Activated CD4-positive, alpha-beta T cell treated with anti-CD3 and anti-CD28 coated beads, Interleukin-2, Interleukin-4, amounts not matched to agents 100 ng/mL and 50 ng/mL, durations not matched to agents 16 hours and 8 hours (primary cell): ENCODE results near the gene ADAT3.

Experiments used
- DNase-seq: peaks from one replicate; pipeline ENCODE4 v3.0.0-alpha.2; 2020; ENCODE audit warnings: low spot score

Gene ADAT3

DNA sequence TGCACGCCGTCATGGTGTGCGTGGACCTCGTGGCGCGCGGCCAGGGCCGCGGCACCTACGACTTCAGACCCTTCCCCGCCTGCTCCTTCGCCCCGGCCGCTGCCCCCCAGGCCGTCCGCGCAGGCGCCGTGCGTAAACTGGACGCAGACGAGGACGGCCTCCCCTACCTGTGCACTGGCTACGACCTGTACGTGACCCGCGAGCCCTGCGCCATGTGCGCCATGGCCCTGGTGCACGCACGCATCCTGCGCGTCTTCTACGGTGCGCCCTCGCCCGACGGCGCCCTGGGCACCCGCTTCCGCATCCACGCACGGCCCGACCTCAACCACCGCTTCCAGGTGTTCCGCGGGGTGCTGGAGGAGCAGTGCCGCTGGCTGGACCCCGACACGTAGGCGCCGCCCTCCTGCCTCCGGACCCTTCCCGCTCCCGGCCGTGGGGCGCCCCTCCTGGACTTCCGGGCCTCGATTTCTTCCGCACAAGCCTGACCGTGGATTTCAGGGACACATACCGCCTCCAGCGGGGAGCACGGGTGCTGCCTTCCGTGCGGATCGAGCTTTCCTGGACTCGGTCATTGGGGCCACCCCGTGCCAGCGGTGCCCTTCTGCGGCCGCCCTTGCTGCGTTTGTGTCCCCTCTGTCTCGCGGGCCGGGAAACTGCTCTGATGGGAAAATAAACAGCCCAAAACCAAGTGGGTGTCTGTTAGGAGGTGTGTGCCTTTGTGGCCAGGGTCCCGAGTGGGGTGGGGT, 7.7 kb downstream of the ADAT3 start:
- DNase-seq, result no peak

DNA sequence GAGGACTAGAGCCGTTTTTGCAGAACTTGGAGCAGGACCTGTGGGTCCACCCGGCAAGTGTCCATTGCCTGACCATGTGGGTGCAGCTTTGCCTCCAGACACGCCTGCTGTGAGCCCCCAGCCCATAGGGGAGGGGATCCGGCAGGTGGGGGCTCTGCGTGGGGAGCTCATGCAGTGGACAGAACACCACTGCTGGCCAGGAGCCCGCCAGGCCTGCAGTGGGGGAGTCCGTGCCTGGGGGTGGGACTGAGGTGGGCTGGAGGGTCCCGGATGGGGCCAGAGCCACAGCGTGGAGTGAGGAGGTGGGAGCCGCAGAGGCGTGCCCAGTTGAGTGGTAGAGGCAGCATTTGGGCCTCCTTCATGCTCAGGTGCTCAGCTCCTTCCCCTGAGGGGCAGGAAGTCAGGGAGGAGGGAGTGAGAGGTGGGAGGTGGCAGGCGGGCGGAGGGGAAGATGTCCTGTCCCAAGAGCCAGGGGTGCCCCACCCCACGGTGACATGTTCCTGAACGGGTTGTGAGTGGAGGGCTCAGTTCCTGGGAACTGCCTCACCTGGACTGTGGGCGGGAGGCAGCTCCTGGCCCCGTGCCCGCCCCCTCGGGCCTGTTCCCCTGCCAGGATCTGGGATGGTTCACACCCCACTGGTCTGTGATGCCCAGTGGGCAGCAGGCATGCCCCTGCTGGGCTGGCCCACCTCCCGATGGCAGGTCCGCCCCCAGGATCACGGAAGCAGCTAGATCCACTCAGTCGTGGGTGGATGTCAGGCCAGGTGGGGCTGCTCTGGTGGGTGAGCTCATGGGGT, 8.8 kb downstream of the ADAT3 start:
- no peak for DNase-seq

DNA sequence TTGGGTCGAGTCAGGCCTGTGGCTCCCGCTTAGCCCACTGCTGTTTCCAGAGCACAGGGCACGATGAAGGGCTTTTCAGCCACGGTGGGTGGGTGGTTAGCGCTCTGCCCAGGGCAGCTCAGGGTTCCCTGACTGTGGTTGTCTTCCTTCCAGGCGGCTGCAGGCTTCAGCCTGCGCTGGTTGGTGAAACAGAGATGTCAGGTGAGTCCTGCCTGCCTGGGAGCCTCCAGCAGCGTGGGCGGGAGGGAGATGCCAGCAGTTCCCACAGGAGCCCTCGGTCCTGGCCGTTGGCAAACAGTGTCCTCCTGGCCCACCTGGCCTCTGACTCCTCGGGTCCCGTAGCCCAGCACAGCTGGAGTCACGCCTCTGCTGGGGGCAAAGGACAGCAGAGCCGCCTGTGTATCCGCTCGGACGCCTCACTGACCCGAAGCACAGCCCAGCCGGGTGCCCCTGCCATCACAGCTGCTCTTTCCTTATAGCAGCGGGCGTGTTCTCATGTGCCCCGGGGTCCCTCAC, 9.7 kb downstream of the ADAT3 start:
- no peak for DNase-seq

DNA sequence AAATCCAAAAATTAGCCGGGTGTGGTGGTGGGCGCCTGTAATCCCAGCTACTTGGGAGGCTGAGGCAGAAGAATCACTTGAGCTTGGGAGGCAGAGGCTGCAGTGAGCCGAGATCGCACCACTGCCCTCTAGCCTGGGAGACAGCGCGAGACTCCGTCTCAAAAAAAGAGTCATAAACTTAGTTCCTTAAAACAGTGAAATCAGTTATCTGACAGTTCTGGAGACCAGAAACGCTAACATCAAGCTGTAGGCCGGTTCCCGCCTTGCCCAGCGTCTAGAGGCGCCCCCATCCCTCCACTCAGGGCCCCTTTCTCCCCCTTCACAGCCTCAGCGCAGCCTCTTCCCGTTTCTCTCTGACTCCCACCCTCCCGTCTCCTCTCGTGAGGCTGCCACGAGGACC, 11.9 kb downstream of the ADAT3 start:
- no peak for DNase-seq

DNA sequence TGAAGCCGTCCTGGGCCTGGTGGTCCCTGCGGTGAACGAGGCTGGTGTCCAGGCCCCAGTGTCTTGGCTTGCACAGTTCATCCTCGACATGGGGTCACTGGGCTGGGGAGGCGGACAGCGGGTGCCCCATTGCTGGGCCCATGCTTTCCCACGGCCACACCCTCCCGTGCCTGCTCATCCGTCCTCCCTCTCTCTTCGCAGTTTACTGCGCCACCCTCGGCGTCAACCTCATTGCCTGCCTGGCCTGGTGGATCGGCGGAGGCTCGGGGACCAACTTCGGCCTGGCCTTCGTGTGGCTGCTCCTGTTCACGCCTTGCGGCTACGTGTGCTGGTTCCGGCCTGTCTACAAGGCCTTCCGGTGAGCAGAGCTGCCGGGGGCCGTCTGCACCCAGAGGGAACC, 12.7 kb downstream of the ADAT3 start:
- no peak for DNase-seq

DNA sequence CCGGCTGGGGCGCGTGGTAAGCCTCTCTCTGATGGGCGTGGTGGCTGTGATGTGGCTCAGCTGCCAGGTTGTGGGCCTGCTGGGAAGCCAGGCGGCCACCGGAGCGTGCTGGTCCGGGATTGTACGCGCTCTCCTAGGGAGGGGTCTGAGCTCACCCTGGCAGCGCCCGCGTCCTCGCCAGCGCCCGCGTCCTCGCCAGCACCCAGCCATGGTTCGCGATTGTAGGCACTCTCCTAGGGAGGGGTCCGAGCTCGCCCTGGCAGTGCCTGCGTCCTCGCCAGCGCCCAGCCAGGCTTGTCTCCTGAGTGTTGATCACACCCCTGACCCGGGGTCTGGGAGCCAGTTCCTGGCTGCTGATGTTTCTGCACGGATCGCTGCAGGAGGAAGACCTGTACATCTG, 13.8 kb downstream of the ADAT3 start:
- DNase-seq, result no peak

DNA sequence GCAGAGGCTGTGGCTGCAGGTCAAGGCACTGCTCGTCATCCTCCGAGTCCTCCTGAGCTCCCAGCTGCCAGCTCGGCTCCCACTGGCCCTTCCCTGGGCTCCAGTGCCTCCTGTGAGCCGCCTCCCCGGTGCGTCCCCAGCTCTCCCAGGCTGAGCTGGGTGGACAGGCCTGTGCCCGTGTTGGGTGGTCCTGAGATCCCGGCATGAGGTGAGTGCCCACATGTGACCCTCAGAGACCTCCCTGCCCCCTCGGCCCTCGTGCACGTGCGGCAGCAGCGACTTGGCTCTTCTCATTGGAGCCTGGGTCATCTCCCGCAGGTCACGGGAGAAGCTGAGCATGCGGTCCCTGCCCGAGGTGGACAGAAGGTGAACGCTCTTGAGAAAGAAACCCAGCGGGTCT, 15.4 kb downstream of the ADAT3 start:
- no peak for DNase-seq

DNA sequence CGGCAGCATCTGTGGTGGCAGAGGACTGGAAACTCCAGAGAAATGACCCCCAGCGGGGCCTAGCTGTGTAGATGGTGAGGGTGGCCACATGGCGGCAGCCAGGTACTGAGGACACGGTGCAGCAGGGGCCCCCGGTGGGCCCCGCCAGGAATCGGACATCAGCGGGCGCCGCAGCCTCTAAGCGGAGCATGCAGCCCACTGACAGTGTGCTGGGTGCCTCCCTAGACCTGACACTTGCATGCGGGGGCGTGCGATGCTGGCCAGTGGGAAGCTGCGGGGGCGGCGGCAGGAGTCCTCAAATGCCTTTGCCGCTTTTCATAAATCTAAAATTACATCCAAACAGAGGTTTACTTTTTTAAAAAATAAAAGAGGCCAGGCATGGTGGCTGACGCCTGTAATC, 16.1 kb downstream of the ADAT3 start:
- DNase-seq, result no peak

DNA sequence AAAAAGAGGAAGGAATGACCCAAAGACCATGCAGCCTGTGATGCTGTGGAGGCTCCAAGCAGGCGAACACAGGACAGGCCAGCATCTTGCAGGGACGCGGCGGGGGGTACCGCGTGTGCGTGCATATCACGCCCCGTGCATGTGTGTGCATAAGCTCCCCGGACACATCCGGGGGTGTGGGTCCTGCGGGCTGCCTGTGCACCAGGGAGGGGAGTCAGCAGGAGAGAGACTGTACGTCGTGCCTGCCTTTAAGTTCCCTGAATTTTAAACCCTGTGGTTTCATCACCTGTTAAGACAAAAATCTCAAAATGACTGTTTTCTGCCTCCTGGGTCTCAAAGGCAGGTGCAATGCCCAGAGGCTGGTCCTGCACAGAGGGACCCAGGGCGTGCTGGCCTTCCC, 16.6 kb downstream of the ADAT3 start:
- peak; percentile 43 for DNase-seq

DNA sequence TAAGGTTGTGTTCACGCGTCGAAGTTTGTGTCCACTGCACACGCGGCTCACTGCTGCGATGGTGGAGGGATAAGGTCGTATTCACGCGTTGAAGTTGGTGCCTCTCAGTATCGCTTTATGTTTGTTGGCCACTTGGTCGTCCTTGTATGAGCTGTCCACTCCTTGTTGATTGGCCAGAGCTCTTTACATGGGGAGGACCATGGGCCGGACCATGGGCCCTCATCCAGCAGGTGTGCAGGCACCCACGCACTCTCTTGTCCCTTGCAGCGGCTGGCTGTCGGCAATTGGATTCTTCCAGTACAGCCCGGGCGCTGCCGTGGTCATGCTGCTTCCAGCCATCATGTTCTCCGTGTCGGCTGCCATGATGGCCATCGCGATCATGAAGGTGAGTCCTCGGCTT, 17.6 kb downstream of the ADAT3 start:
- DNase-seq, result no peak

DNA sequence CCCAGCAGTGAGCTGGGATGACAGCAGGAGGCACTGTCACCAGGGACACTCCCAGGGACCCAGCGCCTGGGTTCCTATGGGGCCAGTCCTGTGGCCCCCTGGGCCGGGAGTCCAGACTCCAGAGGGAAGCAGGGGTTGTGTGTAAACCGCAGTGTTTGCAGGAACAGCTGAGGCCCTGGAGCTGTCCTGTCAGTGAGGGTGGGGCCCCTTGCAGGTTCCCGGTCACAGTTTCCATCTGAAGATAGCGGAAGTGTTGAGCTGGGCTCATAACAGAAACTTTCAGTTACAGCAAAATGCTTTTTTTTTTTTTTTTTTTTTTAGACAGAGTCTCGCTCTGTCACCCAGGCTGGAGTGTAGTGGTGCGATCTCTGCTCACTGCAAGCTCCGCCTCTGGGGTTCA, 18.1 kb downstream of the ADAT3 start:
- peak; percentile 71 for DNase-seq

DNA sequence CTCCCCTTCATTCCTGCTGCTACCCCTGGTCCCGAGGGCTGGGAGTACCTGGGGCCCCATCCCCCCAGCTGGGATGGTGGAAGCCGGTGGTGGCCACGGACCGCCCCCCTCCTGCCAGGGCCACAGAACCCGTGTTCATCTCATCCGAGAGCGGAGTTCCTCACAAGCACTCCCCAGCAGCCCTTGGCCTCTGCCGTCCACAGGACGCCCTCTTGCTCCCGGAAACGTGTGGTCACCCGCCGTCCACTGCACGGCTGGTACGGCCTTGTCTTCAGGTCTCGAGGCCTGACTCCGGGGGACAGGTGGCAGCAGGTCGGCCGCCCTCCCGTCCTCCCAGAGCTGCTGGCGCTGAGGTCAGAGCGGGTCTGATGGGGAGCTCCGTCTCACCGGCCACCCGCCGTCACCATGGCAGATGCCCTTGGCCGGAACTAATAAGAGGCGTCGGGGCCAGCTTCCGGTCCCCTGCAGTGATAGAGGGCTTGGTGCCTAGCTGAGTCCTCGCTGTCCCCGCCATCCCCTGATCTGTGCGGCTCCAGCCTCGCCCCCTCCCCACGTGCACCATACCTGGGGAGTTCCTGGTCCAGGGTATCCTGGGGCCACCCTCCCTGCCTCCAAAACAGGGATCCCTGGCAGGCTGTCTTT, 19.2 kb downstream of the ADAT3 start:
- DNase-seq, result no peak

DNA sequence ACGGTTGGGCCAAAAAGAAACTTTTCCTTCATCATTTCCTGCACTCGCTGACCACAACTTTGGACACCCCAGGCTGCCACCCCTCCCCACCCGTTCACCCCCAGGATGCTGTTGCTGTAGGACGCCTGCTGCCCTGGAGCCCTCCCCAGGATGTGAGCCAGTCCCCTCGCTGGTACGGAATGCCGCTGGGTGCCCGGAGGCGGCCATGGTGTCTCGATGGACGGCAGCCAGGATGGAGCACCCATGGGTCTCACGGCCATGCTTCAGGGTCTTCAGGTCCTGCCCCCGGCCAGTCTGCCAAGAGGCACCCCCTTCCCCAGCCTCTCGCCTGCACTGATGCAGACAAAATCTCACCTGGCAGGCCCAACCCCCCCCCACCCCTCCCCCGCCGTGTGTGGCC, 20.3 kb downstream of the ADAT3 start:
- no peak for DNase-seq

DNA sequence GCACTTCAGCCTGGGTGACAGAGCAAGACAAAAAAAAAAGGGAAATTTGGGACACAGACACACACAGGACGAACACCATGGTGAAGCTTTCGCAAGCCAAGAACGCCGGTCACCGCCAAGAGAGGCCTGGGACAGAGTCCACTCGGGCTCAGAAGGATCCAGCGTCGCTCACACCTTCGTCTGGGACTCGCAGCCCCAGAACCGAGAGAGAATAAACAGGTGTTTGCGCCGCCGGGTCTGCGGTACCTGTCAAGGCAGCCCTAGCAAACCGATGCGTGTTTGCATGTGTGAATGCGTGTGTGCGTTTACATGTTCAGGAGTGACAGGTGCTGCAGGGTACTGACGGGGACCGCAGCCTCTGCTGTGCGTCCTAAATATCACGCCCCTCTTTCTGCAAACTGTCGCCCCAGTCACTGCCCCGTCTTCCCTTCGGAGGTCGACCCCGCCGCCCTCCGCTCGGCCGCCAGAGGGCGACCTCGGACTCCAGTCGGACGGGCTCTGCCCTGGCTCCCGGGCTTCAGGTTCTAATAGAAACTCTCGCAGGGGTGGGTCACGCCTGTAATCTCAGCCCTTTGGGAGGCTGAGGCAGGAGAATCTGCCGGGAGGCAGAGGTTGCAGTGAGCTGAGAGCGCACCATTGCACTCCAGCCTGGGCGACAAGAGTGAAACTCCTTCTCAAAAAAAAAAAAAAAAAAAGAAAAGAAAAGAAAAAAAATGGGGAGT, 24.0 kb downstream of the ADAT3 start:
- DNase-seq, result peak; percentile 81

DNA sequence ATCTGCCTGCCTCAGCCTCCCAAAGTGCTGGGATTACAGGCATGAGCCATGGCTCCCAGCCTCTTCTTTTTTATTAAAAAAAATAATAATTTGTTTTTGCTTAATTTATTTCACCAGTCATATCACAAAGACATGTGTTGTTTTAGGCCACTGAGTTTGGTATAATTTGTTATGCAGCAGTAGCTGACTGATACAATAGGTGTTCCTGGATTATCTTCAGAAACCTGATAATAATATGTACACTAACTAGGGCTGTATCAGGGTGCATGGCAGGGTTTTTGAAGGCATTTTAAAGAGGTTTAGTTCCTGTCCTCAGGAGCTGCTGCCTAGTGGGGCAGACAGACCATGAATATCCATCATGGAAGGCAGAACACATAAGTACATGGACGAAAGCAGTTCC, 26.2 kb downstream of the ADAT3 start:
- no peak for DNase-seq

DNA sequence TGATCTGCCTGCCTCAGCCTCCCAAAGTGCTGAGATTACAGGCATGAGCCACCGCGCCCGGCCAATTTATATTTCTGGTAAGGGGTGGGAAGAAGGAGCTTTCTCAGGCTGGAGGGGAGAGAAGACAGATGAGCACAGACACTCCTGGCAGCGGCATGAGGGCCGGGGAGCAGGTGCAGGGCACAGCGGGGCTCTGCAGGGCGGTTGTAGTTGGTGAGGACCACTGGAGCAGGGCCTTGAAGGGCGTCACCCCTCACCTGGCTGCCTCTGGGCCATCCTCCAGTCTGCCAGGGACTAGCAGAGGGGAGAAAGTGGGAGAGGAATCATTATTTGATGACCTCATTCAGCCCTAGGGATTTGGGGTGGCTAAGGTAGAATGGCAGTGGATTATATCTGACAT, 27.2 kb downstream of the ADAT3 start:
- DNase-seq, result no peak

DNA sequence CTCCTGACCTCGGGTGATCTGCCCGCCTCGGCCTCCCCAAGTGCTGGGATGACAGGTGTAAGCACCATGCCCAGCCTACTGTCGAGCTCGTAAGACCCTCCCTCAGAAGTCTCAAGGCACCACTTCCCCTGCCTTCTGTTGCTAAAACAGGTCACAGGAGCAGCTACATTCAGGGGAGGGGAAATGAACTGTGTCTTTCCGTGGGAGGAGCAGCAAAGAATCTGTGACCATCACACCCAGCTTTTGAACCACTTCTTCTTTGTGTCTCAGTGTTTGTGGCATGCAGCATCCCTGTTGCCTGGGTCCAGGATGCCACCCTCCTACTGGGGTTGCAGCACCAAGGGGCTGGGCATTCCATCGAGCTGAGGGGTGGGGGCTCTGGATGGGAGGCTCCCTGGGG, 28.0 kb downstream of the ADAT3 start:
- DNase-seq, result no peak

DNA sequence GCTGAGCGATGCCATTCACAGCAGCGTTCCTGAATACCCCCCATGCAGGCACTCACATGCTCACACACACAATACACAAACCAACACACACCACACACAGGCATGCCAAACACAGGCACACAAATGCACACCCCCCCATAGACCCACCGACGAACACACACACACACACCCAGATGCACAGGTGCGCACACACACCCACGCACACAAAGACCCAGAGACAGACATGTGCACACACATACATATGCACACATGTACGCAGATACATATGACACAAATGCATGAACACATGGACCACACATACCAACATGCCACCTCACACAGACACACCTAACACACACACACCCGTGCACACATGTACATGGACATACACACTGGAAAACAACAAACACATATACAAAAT, 28.7 kb downstream of the ADAT3 start:
- DNase-seq, result no peak

DNA sequence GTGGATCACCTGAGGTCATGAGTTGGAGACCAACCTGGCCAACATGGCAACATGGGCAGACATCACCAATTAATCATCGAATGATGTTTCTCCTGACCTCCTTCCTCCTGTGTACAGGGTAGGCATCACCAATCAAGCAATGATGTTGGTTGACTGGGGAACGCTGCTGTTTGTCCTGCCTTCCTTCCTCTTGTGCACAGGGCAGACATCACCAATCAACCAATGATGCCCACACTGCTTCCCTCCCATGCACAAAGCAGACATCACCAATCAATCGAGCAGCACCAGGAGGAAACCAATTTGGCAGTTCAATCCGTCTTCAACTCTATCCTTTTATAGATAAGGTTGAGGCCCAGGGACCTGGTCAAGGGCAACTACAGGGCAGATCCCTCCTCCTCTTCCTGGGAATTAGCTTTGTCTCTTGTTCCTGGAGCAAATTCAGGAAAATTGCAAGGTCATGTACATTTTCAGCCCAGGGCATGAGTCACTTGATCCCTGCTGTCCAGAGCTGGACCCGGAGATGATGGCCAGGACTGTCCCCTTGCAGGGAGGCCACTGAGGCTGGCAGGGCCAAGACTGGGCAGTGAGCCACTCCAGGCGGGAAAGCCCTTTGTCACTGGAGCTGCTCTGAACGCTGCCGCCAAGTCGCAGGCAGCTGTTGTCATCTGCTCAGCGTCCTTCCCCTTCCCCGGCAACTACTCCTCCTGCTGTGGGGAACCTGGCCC, 30.4 kb downstream of the ADAT3 start:
- DNase-seq, result peak; percentile 45

DNA sequence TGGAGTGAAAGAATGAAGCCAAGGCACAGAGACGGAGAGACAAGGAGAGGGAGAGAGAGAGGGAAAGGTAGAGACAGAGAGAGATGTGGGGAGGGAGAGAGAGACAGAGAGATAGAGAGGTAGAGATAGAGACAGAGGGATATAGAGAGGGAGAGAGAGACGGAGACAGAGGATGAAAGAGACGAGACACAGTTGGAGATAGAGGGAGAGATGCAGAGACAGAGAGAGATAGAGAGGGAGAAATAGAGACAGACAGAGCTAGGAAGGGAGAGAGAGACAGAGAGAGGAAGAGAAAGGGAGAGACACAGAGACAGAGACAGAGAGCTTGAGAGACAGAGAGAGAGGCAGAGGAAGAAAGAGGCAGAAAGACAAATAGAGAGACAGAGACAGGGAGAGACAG, 31.2 kb downstream of the ADAT3 start:
- DNase-seq, result no peak

DNA sequence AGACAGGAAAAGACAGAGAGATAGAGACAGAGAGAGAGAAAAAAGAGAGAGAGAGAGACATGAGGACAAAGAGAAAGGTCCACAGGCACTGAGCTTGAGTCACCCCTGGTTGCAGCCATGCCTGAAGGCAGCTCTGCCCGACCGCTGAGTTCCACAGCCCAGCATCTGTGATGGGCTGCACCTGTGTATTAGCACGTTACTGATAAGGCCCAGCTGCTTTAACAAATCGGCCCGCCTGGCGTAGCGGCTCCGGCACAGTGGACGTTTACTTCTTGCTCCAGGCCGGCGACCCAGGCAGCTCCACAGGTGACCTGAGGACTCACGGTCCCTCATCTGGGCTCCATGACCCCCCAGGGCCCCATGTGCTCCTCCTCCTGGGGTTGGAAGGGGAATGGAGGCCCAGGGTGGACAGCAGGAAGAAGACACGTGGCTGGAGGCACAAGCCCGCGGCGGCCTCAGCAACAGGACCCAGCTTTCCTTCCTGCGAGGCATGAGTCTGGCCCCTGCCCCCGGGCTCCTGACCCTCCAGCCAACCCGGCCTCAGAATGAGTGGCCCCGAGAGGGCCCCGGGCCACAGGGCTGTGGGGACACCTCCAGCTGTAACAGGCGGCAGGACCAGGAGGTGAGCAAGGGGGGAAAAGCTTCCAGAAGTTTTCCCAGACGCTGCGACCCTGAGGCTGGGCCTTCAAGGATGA, 31.9 kb downstream of the ADAT3 start:
- no peak for DNase-seq
